HG03558 (cell line): ENCODE data around the gene ERG.

Experiments
- ATAC-seq: cut with Tn5 transposase; IDR thresholded peaks from one replicate; pipeline ENCODE4 v1.9.1; 2021; ENCODE audit warnings: moderate number of reproducible peaks; ENCODE audit not compliant: unreplicated experiment; ENCODE audit errors: extremely low read depth

The ERG gene

DNA sequence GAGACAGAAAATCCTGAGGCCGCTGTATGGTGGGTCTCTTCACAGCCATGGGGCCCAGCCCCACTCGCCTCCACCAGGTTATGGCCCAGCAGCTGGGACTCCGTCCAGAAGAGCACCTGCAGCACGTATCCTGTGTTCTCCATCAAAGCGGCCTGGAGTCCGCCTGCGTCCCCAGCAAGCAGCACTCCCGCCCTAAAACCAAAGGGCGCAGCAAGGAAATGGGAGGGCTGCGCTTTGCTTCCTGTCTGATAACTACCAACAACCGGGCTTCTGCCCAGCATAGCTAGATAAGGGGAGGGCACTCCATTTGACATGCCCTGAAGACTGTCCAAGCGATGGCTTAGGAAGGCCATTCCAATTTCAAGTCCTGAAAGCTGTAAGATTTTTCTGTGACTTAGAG, 121.6 kb downstream of the ERG start:
- ATAC-seq: no peak

- ATAC-seq: no peak
These were observed 122.0 kb downstream of the ERG start for GRCh38 chr21:38376235-38376634.

DNA sequence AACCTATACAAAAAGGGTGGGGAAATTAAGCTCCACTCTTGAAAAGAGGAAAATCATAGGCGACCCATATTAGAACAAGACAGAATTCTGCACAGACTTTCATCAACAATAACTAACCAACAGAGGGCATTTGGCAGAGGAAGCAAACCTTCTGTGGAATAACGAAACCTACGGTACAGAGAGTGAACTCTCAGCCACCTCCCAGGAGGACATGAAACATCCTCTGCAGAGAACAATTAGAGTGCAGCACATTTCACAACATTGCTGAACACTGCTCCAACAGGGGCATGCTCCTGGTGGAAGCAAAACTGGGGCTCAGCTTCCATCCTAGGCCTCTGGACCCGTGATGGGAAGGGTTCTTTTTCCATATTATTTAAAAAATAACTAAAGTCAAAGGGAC, 130.6 kb downstream of the ERG start:
- no peak for ATAC-seq

- ATAC-seq: no peak
These were observed 132.8 kb downstream of the ERG start for GRCh38 chr21:38365521-38365920.

DNA sequence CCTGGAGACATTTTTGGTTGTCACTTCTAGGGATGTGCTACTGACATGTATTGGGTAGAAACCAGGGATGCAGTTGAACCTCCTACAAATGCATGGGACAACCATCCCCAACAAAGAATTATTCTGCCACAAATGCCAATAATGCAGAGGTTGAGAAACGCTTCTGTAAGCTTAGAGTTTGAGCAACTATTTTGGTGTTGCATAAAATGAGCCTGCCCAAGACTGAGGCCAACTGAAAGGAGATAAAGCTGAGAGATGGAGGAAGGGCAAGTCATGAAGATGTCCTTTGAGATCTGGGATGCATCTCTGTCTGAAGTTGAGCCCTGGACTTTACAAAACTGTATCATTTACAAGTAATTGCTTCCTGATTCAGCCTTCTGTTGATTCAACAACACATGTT, 134.6 kb downstream of the ERG start:
- no peak for ATAC-seq

DNA sequence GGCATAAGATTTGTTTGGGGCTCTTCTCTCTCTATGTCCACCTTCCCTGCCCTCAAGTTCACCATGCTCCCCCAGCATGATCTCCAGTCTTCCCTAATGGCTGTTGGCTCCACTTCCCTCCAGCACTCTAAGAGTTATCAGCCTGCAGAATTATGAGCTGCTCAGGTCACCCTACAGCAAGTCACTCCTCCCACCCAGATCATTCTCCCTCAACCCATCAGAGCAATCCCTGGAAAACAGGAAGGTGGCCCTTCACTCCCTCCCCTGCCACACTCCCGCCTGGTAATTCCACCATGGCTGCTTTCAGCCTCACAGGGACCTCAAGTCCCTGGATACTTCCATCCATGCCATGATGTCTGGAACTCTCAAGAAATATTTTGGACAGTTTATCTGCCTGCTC, 137.0 kb downstream of the ERG start:
- no peak for ATAC-seq

DNA sequence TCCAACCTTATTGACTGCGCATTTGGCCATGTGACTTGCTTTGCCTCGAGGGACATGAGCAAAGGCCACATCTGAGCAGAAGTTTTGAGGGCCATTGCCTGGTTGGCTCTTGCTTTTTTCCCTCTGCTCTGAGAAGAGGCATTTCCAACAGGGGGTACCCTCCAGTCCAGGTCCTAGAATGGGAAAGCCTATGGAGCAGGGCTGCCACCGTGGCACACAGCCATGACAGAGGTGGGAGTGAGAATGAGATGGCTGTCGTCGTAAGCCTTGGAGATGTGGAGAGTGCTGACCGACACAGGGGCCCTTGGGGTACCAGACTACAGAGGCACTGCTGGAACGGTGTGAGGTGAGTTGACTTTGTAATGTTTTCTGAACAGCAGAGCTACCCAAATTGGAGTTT, 138.4 kb downstream of the ERG start:
- no peak for ATAC-seq

GRCh38 chr21:38359090-38359489, 139.2 kb downstream of the ERG start:
- ATAC-seq: no peak

DNA sequence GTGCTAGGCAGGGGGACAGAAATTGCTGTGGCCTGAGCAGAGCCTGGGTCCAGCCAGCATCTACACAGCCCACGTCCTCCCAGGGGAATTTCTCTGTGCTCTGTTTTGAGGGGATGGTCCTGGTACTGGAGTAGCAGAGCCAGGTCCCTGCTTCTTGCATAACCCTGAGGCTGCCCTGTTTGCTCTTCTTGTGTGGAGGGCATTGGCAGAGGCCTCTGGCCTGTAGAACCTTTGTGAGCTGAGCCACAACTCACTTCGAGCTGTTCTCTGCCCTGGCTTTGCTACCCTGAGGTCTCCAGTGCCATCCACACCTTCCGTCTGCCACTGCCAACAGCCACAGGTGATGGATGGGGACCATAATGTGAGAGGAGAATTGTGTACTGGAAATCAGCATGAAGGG, 139.6 kb downstream of the ERG start:
- ATAC-seq: no peak

- ATAC-seq: no peak
These were observed 140.2 kb downstream of the ERG start for GRCh38 chr21:38358098-38358497.

DNA sequence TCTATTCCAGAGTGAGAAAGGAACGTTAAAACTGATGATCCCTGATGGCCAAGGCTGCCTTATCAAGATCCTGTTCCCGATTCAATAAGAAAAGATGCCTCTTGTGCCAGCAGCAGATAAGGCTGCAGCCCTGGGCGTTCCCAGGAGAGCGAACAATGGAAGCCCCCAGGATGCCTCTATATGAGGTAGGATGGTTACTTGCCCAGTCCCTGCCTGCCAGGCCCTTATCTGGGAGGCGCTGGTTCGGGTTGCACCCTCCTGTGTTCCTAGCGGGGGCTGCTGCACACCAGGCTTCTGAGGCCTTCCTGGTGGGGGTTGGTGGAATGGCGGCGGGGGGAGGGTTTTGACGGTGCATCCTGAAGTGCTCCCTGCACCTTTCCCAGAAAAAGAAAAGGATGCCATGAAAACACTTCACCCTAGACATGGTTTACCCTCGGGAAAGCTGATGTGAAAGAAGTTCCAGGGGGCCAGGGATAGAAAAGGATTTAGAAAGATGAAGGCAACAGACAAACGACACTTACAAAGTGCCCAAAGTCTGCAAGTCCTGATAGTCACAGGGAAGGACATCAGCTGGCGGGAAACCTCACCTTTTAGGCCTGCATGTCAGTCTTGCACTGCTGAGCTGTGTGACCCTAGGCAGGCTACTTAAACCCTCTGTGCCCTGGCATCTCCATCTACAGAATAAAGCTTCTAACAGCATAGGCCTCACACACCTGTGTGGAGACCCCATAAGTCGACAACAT, 141.2 kb downstream of the ERG start:
- ATAC-seq: no peak

- no peak for ATAC-seq
These were observed 142.1 kb downstream of the ERG start for GRCh38 chr21:38355992-38356781.

DNA sequence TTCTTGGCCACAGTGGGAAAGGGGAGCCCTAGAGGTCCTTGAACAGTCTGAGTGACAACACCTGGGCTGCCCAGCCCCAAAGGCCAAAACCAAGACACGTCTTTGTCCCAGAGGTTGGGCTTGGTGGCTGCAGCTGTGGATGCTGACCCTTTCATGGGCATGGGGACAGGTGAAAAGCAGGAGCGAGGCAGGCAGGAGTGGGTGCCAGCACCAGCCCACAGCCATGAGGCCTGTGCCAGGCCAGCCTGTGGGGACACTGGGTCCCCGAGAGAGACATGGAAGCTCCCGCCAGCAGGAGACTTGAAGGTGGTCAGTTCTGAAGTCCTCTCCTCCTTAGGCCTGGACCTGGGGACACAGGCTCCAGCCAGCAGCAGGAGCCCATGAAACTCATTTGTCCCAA, 142.9 kb downstream of the ERG start:
- ATAC-seq: no peak

DNA sequence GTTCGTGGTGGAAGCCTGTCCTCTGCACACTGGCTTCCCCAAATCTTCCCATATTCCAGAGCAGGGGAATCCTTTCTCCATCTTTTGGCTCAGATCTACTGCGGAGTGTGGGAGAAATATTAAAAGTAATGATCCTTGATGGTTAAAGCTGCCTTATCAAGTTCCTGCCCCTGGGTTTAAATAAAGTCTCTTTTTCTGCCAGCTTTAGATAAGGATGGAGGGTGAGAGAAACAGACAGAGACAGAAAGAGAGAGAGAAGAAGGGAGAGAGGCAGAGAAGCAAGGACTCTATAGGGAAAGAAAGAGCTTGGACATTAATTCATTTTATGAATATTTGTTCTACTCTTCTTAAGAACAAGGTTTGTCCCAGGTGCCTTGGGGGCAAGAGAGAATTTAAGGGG, 143.5 kb downstream of the ERG start:
- no peak for ATAC-seq

DNA sequence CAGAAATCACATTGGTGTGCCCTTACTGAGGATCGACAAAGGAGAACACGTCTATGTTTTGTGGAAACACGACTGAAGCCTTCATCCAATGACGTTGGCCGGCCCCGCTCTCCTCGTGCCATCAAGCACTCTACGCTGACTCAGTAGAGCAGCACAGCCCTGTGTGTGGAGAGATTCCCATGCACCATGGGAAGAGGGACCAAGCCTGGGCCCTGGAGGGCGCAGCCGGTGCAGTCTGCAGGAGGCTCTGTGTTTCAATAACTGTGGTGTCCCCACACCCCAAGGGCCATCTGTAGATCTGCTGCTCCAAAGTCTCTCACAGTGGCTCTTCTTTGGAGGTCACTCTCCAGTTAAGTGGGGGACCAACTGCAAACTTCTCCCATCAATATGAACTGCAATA, 144.0 kb downstream of the ERG start:
- no peak for ATAC-seq

- ATAC-seq: no peak
These were observed 145.6 kb downstream of the ERG start for GRCh38 chr21:38352536-38353219.

GRCh38 chr21:38351961-38352521, 146.2 kb downstream of the ERG start:
- ATAC-seq: no peak

GRCh38 chr21:38351176-38351959, 146.9 kb downstream of the ERG start:
- no peak for ATAC-seq

- no peak for ATAC-seq
These were observed 147.6 kb downstream of the ERG start for GRCh38 chr21:38350684-38351083.

- no peak for ATAC-seq
These were observed 148.3 kb downstream of the ERG start for GRCh38 chr21:38349977-38350376.
